ENCODE data around the gene ARHGEF16. TPM values are rescaled to one million over a fixed set of nuclear protein-coding genes. Genes with fewer than 3 reads are reported as not detected.

ARHGEF16 gene
- total RNA-seq, 4 donors from 2014 or later, result 0.20 to 1.2 (median 0.63) TPM

- Histone ChIP-seq H3K27ac (peak overlapping the region; percentile 70 to 90 (median 82)), H3K4me3 (peak overlapping the region; percentile 60 to 78 (median 69)), H3K4me1 (peaks cover 20 to 32% of the 10 kb centered on the region in 2 donors), H3K27me3 (no peaks in the 10 kb centered on the region), H3K36me3 (no peaks in the 10 kb centered on the region), H3K9me3 (no peaks in the 10 kb centered on the region)
- in situ Hi-C loops (cut with MboI; ENCODE audit: low sequenced_read_pairs in 4 of 4) (no loop called here), intact Hi-C loops (cut with DNase I; ENCODE audit: low total_unique reads) (loop anchor here (2.0 kb wide), 1 partner anchor 40 kb away; no protein-coding TSS in a partner anchor)
- TF ChIP-seq, protein P1, sequence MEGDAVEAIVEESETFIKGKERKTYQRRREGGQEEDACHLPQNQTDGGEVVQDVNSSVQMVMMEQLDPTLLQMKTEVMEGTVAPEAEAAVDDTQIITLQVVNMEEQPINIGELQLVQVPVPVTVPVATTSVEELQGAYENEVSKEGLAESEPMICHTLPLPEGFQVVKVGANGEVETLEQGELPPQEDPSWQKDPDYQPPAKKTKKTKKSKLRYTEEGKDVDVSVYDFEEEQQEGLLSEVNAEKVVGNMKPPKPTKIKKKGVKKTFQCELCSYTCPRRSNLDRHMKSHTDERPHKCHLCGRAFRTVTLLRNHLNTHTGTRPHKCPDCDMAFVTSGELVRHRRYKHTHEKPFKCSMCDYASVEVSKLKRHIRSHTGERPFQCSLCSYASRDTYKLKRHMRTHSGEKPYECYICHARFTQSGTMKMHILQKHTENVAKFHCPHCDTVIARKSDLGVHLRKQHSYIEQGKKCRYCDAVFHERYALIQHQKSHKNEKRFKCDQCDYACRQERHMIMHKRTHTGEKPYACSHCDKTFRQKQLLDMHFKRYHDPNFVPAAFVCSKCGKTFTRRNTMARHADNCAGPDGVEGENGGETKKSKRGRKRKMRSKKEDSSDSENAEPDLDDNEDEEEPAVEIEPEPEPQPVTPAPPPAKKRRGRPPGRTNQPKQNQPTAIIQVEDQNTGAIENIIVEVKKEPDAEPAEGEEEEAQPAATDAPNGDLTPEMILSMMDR (IDR thresholded peaks at IDR 0.05 in 4 of 5, conservative IDR thresholded peaks at IDR 0.05 in 1 of 5), result peak in 1 of 5 experiments; percentile 15
- TF ChIP-seq POLR2A (IDR thresholded peaks at IDR 0.05), result no peak
- ATAC-seq (peak; percentile 3 to 20), DNase-seq (no peak)
These were observed 75.8 kb downstream of the ARHGEF16 start for GRCh38 chr1:3530086-3530925.

Other genes with a start within 250 kb of the ARHGEF16 start
- 1 to 10 TPM; 1.9 to 5.7 (median 4.9) TPM for gene MEGF6, start 156.8 kb downstream of the ARHGEF16 start, total RNA-seq
- 10 to 100 TPM; 25.3 to 38.7 (median 30.0) TPM for gene TPRG1L, start 170.3 kb downstream of the ARHGEF16 start, total RNA-seq
- 10 to 100 TPM; 12.7 to 16.1 (median 14.2) TPM for gene WRAP73, start 195.4 kb downstream of the ARHGEF16 start, total RNA-seq
- gene TP73, start 197.9 kb downstream of the ARHGEF16 start, total RNA-seq, result under 1 TPM in 1 of 4 donors, not detected in 3; 0.07 TPM

Data from gastrocnemius medialis (tissue), 4 donors.